ENCODE measurements around the gene RNF43.

- no peak for TF ChIP-seq POLR2A (IDR thresholded peaks at IDR 0.05)
- no peak for TF ChIP-seq CTCF (IDR thresholded peaks at IDR 0.05)
Measured at GRCh38 chr17:58409432-58409831, 7.9 kb downstream of the RNF43 start.
